Astrocyte (in vitro differentiated cells and primary cell): ENCODE results near the gene ABCA3. TPM values are rescaled to one million over a fixed set of nuclear protein-coding genes. Genes with fewer than 3 reads are reported as not detected.

ENCODE experiments used
- DNase-seq: peaks from one replicate; pipeline ENCODE4 v3.0.0-alpha.2; 2010; ENCODE audit warnings: low read depth
- FAIRE-seq: peaks from 2 replicates; lab custom pipeline; 2011; peaks lifted over from hg19 to GRCh38; lab: Jason Lieb, UNC
- H2AFZ ChIP-seq: 2 replicates; pipeline ENCODE4 v1.6.0; 2012; ENCODE audit warnings: low read depth, low read length, inconsistent platforms
- H3K27ac ChIP-seq: 2 replicates; pipeline ENCODE4 v1.5.1; 2011; ENCODE audit warnings: low read depth, low read length, inconsistent platforms
- H3K27me3 ChIP-seq: 2 replicates; pipeline ENCODE4 v1.6.0; 2011; ENCODE audit warnings: low read length, inconsistent platforms; ENCODE audit not compliant: insufficient read depth
- H3K36me3 ChIP-seq: 2 replicates; pipeline ENCODE4 v1.5.1; 2011; ENCODE audit warnings: low read length, inconsistent platforms; ENCODE audit not compliant: insufficient read depth
- H3K4me1 ChIP-seq: 2 replicates; pipeline ENCODE4 v1.5.1; 2011; ENCODE audit warnings: low read length, inconsistent platforms; ENCODE audit not compliant: insufficient read depth
- H3K4me2 ChIP-seq: 2 replicates; pipeline ENCODE4 v1.6.0; 2012; ENCODE audit warnings: low read length, inconsistent platforms
- H3K4me3 ChIP-seq: 2 replicates; pipeline ENCODE4 v1.5.1; 2011; ENCODE audit warnings: low read depth, mild to moderate bottlenecking, low read length, inconsistent platforms; ENCODE audit not compliant: insufficient read depth
- H3K79me2 ChIP-seq: 2 replicates; pipeline ENCODE4 v1.6.0; 2012; ENCODE audit warnings: mild to moderate bottlenecking, low read length, inconsistent platforms; ENCODE audit not compliant: insufficient read depth
- H3K9ac ChIP-seq: 2 replicates; pipeline ENCODE4 v1.6.0; 2012; ENCODE audit warnings: mild to moderate bottlenecking, low read length, inconsistent platforms
- H3K9me3 ChIP-seq: 2 replicates; pipeline ENCODE4 v1.5.1; 2012; ENCODE audit warnings: low read depth, mild to moderate bottlenecking, low read length, inconsistent platforms; ENCODE audit not compliant: insufficient read depth
- H4K20me1 ChIP-seq: 2 replicates; pipeline ENCODE4 v1.6.0; 2012; ENCODE audit warnings: low read length, inconsistent platforms; ENCODE audit not compliant: insufficient read depth
- H3K27ac Mint-ChIP-seq: one replicate; pipeline ENCODE4 v1.8.0; 2021; ENCODE audit warnings: mild to moderate bottlenecking, mixed read lengths; ENCODE audit not compliant: unreplicated experiment
- H3K27me3 Mint-ChIP-seq: one replicate; pipeline ENCODE4 v1.8.0; 2021; ENCODE audit warnings: low read depth, mixed read lengths; ENCODE audit not compliant: unreplicated experiment
- H3K36me3 Mint-ChIP-seq: one replicate; pipeline ENCODE4 v1.8.0; 2021; ENCODE audit warnings: low read depth, mixed read lengths; ENCODE audit not compliant: unreplicated experiment
- H3K4me1 Mint-ChIP-seq: one replicate; pipeline ENCODE4 v1.8.0; 2021; ENCODE audit warnings: low read depth, mixed read lengths; ENCODE audit not compliant: unreplicated experiment
- H3K4me3 Mint-ChIP-seq: one replicate; pipeline ENCODE4 v1.8.0; 2021; ENCODE audit warnings: mild to moderate bottlenecking, moderate library complexity, mixed read lengths; ENCODE audit not compliant: unreplicated experiment
- H3K9me3 Mint-ChIP-seq: one replicate; pipeline ENCODE4 v1.8.0; 2021; ENCODE audit warnings: mild to moderate bottlenecking, mixed read lengths; ENCODE audit not compliant: unreplicated experiment
- EZH2 ChIP-seq: IDR thresholded peaks from 2 replicates; pipeline ENCODE4 v1.6.1; 2012; ENCODE audit warnings: mild to moderate bottlenecking, low read length, inconsistent platforms; ENCODE audit not compliant: insufficient read depth
- total RNA-seq: library from RNA; stranded (reverse); gene quantifications from 2 replicates; pipeline ENCODE4 v1.2.1, GENCODE V29; 2021
- TF ChIP-seq, protein P1 (sequence below): IDR thresholded peaks from 2 replicates; pipeline ENCODE4 v1.5.1; 2011; ENCODE audit warnings: low read depth, mild to moderate bottlenecking, inconsistent platforms, low read length, moderate library complexity; ENCODE audit not compliant: insufficient read depth

ABCA3 gene
- total RNA-seq, 1 donor from 2014 or later = 4.8 TPM

DNA sequence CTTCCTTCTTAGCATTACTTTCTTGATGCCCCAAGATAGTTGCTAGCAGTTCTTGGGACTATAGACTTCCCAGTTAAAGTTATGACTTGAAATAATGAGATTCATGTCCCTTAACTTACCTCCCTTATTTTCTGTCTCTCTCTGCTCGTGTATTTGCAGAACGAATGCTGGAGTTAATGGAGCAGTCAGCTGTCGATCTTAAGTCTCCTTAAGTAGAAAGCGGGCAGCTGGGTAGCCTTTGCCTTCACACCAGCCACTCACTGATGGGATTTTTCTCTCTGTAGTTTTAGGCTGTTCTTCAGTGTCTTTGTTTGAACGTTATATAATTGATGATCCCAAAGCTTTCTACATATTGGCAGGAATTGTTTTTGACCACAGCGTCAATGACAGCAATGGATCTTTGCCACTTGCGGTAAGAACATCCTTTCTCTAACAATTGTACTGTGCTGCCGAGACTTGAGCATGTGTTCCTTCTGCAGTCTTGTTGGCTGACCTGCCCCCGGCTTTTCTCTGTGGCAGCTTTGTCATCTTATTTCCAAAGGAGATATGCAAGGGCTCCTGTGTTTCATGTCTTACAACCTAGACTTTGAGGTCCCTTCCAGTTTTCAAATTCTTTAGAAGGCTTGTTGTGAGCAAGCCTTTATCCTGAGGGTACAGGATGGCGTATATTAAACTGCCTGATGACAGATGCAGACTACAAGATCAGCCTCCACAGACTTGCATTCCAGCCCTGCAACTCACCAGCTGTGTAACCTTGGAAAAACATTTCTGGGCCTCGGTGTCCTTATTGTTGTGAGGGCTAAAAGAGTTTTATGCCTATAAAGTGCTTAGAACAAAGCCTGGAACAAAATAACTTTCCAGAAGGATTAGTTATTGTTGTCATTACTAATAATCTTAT is 25.1 kb upstream of the ABCA3 start:
- no peak for FAIRE-seq
- Mint-ChIP-seq H3K4me1 (peaks cover 12% of the 10 kb centered on the region), H3K9me3 (no peaks in the 10 kb centered on the region), H3K27me3 (peaks cover 13% of the 10 kb centered on the region), H3K36me3 (no peaks in the 10 kb centered on the region), H3K27ac (peak overlapping the region; percentile 37), H3K4me3 (no peak overlapping the region)
- H3K36me3 ChIP-seq = no peaks in the 10 kb centered on the region
- H3K27me3 ChIP-seq = peaks cover 8% of the 10 kb centered on the region
- no peak overlapping the region for H3K9ac ChIP-seq
- H3K4me2 ChIP-seq = peak overlapping the region; percentile 58
- H3K4me1 ChIP-seq = peaks cover 16% of the 10 kb centered on the region
- no peaks in the 10 kb centered on the region for H4K20me1 ChIP-seq
- TF ChIP-seq EZH2 = no peak
- TF ChIP-seq, protein P1, sequence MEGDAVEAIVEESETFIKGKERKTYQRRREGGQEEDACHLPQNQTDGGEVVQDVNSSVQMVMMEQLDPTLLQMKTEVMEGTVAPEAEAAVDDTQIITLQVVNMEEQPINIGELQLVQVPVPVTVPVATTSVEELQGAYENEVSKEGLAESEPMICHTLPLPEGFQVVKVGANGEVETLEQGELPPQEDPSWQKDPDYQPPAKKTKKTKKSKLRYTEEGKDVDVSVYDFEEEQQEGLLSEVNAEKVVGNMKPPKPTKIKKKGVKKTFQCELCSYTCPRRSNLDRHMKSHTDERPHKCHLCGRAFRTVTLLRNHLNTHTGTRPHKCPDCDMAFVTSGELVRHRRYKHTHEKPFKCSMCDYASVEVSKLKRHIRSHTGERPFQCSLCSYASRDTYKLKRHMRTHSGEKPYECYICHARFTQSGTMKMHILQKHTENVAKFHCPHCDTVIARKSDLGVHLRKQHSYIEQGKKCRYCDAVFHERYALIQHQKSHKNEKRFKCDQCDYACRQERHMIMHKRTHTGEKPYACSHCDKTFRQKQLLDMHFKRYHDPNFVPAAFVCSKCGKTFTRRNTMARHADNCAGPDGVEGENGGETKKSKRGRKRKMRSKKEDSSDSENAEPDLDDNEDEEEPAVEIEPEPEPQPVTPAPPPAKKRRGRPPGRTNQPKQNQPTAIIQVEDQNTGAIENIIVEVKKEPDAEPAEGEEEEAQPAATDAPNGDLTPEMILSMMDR = no peak
- DNase-seq = peak; percentile 81
- H2AFZ ChIP-seq = no peak overlapping the region
- H3K4me3 ChIP-seq = no peak overlapping the region
- H3K79me2 ChIP-seq = no peaks in the 10 kb centered on the region
- no peaks in the 10 kb centered on the region for H3K9me3 ChIP-seq
- peak overlapping the region; percentile 5 for H3K27ac ChIP-seq

- Histone ChIP-seq H3K4me2 (no peak overlapping the region), H3K27me3 (peaks cover 9% of the 10 kb centered on the region), H3K9me3 (no peaks in the 10 kb centered on the region), H3K79me2 (no peaks in the 10 kb centered on the region), H3K9ac (no peak overlapping the region), H4K20me1 (no peaks in the 10 kb centered on the region), H3K27ac (no peak overlapping the region), H3K36me3 (no peaks in the 10 kb centered on the region), H2AFZ (no peak overlapping the region), H3K4me1 (peaks cover 16% of the 10 kb centered on the region), H3K4me3 (no peak overlapping the region)
- no peak for TF ChIP-seq EZH2
- TF ChIP-seq, protein P1 = no peak
- peaks cover 12% of the 10 kb centered on the region for H3K27me3 Mint-ChIP-seq
- no peaks in the 10 kb centered on the region for H3K36me3 Mint-ChIP-seq
- FAIRE-seq (no peak), DNase-seq (no peak)
- peaks cover 9% of the 10 kb centered on the region for H3K4me1 Mint-ChIP-seq
- H3K27ac Mint-ChIP-seq = no peak overlapping the region
- H3K4me3 Mint-ChIP-seq = no peak overlapping the region
- no peaks in the 10 kb centered on the region for H3K9me3 Mint-ChIP-seq
These were observed 24.2 kb upstream of the ABCA3 start for GRCh38 chr16:2364638-2365210.
